DMS53 treated with DMSO at 0.1 percent for 48 hours (cell line): ENCODE measurements around the gene LAMB2.

Experiments used
- DNase-seq: peaks from one replicate; lab custom pipeline; 2025; ENCODE audit not compliant: unreplicated experiment; lab: John Stamatoyannopoulos, UW

Gene LAMB2

DNA sequence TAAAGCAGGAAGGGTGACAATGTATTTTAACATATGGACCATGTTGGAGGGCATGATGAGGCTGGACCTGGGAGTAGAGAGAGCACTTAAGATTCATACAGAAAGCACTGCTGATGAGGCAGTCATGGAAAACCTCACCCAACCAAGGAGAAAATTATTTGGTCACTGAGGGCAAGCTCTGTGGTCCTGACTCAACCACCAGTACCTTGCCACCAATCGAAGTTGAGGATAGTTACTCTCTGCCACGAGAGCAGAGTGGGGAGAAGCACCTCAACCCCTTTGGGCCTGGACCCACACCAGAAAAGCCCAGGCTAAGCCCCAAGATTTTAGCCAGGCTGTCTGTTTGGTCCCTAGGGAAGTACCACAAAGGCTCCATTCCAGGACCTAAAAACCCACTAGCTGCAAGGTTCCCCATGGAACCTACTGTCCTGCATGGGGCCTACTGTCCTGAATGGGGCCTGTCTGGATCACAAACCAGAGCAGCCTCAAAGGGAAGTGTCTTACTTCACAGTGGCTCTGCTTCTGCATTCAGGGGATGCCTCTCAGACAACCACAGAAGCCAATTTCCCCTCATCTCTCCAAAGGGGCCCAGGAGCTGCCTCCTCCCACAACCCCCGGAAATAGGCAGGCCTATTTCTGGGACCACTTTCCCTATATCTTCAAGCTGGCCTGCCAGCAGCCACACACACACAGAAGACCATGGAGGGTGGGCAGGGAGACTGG is 29.1 kb upstream of the LAMB2 start:
- DNase-seq, result no peak

DNA sequence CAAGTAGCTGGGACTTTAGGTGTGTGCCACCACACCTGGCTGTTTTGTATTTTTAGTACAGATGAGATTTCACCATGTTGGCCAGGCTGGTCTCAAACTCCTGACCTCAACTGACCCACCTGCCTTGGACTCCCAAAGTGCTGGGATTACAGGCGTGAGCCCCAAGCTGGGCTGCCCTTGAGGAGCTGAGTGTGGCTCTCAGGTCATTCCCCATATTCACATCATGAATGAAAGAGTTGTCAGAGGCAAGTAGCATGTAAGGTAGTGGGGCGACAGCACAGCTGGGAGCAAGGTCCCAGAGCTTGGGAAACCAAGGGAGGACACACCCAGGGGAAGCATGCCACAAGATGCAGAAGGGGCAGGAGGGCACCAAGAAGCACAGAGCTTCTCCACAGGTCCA is 28.3 kb upstream of the LAMB2 start:
- DNase-seq, result no peak

GRCh38 chr3:49158792-49159191 is 25.9 kb upstream of the LAMB2 start:
- no peak for DNase-seq

GRCh38 chr3:49158103-49158709 is 25.4 kb upstream of the LAMB2 start:
- no peak for DNase-seq

GRCh38 chr3:49157289-49157688 is 24.4 kb upstream of the LAMB2 start:
- DNase-seq, result no peak

DNA sequence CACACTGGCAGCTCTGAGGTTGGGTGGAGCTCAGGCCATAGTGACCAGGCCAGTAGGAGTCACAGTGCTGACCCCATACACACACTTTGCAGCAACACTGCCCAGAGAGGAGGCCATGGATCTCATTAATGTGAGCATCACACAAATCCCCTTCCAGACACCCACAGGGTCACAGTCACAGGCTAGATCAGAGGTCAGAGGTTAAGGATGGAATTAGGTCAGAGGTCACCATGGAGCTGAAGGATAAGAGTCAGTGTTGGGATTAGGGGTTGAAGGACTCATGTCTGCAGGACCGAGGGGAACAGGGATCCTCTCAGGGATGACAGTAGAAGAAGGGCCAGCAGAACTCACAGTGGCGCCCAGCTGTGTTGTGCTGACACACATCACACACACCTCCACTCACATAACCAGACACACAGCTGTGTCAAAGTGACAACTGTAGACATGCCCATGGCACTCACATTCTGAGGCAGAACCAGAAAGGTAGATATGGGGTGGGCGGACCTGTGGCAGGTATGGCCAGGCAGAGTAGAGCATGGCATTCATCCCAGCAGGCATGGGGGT is 20.6 kb upstream of the LAMB2 start:
- DNase-seq, result no peak

- no peak for DNase-seq
Observed at GRCh38 chr3:49151610-49152009, 18.8 kb upstream of the LAMB2 start.

GRCh38 chr3:49148159-49148558 is 15.3 kb upstream of the LAMB2 start:
- no peak for DNase-seq

DNA sequence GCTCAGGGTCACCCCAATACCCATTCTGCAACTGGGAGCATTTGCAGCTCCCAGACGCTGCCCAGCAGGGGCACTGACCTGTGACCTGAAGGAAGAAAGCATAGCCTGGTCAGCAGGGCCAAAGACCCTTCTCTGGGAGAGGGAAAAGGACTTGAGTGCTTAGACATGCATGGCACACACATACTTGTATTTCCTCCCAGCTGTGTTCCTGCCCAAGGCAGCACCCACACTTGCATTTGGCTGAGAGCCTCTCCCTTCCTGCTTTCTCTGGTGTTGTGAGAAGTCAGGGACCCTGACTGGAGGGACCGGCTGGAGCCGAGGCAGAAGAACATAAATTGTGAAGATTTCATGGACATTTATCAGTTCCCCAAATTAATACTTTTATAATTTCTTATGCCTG is 7.2 kb upstream of the LAMB2 start:
- no peak for DNase-seq

- DNase-seq, result no peak
Observed at GRCh38 chr3:49135499-49135898, 2.6 kb upstream of the LAMB2 start.

GRCh38 chr3:49134471-49135265 is 1.8 kb upstream of the LAMB2 start:
- no peak for DNase-seq

GRCh38 chr3:49133226-49133951 is 539 bp upstream of the LAMB2 start:
- DNase-seq, result peak; percentile 4

- no peak for DNase-seq
Observed at GRCh38 chr3:49132073-49132436, 795 bp downstream of the LAMB2 start.

DNA sequence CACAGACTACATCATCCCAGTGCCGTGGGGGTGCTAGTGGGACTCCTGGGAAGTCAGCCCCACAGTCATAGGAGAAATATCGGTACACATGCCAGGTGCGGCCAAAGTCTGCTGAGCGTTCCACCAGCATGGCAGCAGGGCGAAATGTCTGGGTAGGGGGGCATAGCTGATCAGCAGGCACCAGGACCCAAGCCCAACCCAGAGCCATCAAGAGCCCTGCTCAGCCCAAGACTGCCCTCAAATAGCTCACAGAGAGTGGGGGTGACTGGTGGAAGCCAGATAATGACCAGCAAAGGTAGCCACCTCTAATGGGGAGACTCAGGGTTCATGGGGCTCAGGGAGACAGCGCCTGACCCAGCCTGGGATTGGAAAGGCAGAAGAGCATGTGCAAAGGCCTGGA is 1.3 kb downstream of the LAMB2 start:
- no peak for DNase-seq

- no peak for DNase-seq
Observed at GRCh38 chr3:49131040-49131439, 1.8 kb downstream of the LAMB2 start.

DNA sequence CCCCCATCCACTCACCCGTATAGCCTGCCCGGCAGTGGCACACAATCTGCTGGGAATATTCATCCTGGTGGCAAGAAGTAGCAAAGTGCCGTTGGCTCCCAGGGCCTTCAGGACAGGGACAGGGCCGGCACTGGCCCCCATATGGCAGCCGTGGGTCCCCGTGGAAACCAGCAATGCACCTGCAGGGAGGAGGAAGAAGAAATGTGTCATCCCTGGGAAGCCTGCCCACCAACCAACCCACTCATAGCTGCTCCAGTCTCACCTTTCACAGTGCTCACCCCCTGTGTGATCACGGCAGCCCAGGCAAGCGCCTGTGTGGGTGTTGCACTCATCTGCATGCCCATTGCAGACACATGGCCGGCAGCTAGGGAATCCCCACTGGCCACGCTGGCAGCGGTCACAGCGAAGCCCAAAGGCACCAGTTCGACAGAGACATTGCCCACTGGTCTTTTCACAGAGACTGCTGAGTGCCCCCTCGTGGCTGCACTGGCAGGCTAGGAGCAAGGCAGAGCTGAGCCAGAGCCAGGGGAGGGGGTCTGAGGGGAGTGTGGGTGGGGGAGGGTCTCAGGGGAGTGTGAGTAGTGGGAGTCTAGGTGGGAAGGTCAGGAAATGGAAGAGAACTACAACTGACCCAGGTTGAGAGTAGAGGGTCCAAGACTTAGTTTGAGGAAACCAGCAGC is 7.7 kb downstream of the LAMB2 start:
- no peak for DNase-seq

GRCh38 chr3:49124203-49124602 is 8.6 kb downstream of the LAMB2 start:
- DNase-seq, result no peak

DNA sequence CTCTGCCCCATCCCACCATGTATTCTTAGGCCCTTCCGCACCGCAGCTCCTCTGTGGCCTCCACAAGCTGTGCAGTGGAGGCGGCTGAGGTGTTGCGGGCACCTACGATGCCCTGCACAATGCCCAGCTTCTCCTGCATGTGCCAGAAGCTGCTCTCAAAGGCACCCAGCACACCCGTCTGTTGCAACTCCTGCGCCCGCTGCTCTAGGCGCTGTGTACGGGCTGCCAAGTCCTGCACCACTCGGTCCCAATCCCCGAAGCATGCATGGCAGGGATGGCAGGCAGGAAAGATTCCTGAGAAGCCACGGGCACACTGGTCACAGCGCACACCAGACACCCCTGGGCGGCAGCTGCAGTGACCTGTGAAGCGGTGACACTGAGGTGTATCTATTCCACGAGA is 9.2 kb downstream of the LAMB2 start:
- DNase-seq, result no peak

- DNase-seq, result no peak
Observed at GRCh38 chr3:49122886-49123545, 9.8 kb downstream of the LAMB2 start.

- DNase-seq, result no peak
Observed at GRCh38 chr3:49122451-49122850, 10.4 kb downstream of the LAMB2 start.
